Suprapubic skin (tissue), 4 donors: ENCODE results near the gene PRRT4. TPM values are rescaled to one million over a fixed set of nuclear protein-coding genes. Genes with fewer than 3 reads are reported as not detected.

Source experiments
- DNase-seq, 2 donors: peaks; one replicate each; pipeline ENCODE4 v3.0.0-alpha.2; 2019; ENCODE audit warnings: low spot score in 2 of 2
- H3K27ac ChIP-seq: fragments of 200-600 bp; sonication (generic); one replicate; pipeline ENCODE4 v1.5.1; 2019
- H3K27me3 ChIP-seq: fragments of 200-600 bp; sonication (generic); one replicate; pipeline ENCODE4 v1.5.1; 2019
- H3K36me3 ChIP-seq: fragments of 200-600 bp; sonication (generic); one replicate; pipeline ENCODE4 v1.5.1; 2019
- H3K4me1 ChIP-seq: fragments of 200-600 bp; sonication (generic); one replicate; pipeline ENCODE4 v1.5.1; 2019
- H3K4me3 ChIP-seq: fragments of 200-600 bp; sonication (generic); one replicate; pipeline ENCODE4 v1.5.1; 2019; ENCODE audit warnings: mild to moderate bottlenecking
- H3K9me3 ChIP-seq: fragments of 200-600 bp; sonication (generic); one replicate; pipeline ENCODE4 v1.5.1; 2019
- EP300 ChIP-seq: sonication (generic); formaldehyde crosslinking; IDR thresholded peaks from one replicate; pipeline ENCODE4 v1.6.1; 2017; ENCODE audit warnings: antibody characterized with exemption
- POLR2A ChIP-seq, 2 donors: fragments of 450-650 bp; IDR thresholded peaks; one replicate each; pipeline ENCODE4 v1.6.1; 2017; ENCODE audit warnings: antibody characterized with exemption in 2 of 2, mild to moderate bottlenecking in 2 of 2, moderate library complexity in 2 of 2
- POLR2AphosphoS5 ChIP-seq, 3 donors: sonication (generic); formaldehyde crosslinking; IDR thresholded peaks; one replicate each; pipeline ENCODE4 v1.6.1; 2017; ENCODE audit warnings: antibody characterized with exemption in 3 of 3
- WGBS: methylation state at CpG from one replicate; pipeline ENCODE4 v1.1.5; 2018; 5-methylcytosine and 5-hydroxymethylcytosine counted together
- total RNA-seq, 4 donors: library from RNA; depleted of rRNA; stranded (reverse); fragments of >200 nt; gene quantifications; one replicate each; pipeline ENCODE4 v1.1.0, GENCODE V29; 2016
- TF ChIP-seq, protein P1 (sequence below), 2 donors: fragments of 200-600 bp in 1 of 2; fragments of 450-650 bp in 1 of 2; sonication (generic) in 1 of 2; IDR thresholded peaks; one replicate each; pipeline ENCODE4 v1.5.1; 2016 to 2019; ENCODE audit warnings: antibody characterized with exemption in 2 of 2, mild to moderate bottlenecking in 1 of 2, moderate library complexity in 1 of 2

PRRT4 gene
- total RNA-seq, 4 donors from 2014 or later: 1.4 to 13.0 (median 6.4) TPM

DNA sequence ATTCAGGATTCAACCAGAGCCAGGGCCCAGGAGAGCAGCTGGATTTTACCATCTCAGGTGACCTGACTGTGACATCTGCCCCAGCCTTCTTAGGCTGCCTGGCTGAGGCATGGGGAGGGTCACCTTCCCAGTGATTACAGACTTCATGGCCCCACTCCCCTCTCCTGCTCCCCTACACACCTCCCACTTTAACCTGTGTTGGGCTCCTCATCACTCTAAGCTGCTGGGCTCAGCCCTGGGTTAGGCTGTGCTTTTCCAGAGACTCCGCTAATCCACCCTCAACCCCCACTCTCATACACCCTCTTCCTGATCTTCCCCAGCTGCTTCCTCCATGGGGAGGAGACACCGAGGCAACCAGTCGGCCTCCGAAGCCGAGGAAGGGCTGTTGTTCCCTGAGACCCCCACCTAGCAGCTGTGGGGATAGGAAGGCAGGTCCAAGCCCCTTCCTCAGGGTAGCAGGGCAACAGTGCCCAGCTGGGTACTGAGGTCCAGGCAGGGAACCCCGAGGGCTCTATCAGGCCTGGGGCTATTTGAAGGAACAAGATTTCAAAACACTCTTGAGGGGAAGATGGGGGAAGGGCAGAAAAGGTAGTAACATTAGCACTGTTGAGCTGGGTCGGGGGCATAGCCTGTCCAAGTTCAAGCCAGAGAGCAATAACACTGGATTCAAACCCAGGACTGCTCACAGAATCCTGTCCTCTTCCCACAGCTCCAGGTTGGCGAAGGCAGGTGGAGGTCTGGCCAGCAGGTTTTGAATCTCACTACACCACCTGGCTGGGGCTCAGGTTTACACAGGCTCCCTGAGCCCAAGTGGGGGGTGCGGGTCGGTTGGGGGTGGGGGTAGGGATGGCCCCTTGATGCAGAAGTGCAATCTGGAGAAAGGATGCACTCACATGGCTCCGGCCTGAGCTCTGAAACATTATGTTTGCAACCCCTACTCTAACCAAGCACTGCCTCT is 46.5 kb upstream of the PRRT4 start:
- TF ChIP-seq, protein P1, sequence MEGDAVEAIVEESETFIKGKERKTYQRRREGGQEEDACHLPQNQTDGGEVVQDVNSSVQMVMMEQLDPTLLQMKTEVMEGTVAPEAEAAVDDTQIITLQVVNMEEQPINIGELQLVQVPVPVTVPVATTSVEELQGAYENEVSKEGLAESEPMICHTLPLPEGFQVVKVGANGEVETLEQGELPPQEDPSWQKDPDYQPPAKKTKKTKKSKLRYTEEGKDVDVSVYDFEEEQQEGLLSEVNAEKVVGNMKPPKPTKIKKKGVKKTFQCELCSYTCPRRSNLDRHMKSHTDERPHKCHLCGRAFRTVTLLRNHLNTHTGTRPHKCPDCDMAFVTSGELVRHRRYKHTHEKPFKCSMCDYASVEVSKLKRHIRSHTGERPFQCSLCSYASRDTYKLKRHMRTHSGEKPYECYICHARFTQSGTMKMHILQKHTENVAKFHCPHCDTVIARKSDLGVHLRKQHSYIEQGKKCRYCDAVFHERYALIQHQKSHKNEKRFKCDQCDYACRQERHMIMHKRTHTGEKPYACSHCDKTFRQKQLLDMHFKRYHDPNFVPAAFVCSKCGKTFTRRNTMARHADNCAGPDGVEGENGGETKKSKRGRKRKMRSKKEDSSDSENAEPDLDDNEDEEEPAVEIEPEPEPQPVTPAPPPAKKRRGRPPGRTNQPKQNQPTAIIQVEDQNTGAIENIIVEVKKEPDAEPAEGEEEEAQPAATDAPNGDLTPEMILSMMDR (IDR thresholded peaks at IDR 0.05): no peak
- TF ChIP-seq EP300: no peak
- no peak for DNase-seq
- Histone ChIP-seq H3K4me1 (peaks cover 62% of the 10 kb centered on the region), H3K36me3 (peaks cover 2% of the 10 kb centered on the region), H3K27me3 (no peaks in the 10 kb centered on the region), H3K9me3 (no peaks in the 10 kb centered on the region), H3K27ac (peak overlapping the region; percentile 84), H3K4me3 (peak overlapping the region; percentile 79)
- 77% methylated on average over 11 of the region's 11 CpGs for WGBS

DNA sequence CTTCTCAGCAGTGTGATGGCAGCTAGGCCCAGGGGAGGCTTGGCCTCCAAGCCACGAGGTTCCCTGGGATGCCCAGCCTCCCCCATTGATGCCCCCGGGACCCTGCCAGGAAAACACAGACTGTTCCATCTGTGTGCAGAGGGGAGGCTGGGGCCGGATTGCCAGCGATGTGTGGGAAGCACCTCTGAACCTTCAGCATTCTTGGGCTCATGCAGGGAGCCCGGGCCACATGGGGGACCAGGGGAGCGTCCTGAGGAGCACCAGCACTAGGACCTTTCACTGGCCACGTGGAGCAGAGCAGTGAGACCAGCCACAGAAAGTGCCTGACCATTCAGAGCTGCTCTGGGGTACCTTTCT is 45.7 kb upstream of the PRRT4 start:
- no peak overlapping the region for H3K4me3 ChIP-seq
- no peaks in the 10 kb centered on the region for H3K9me3 ChIP-seq
- peaks cover 3% of the 10 kb centered on the region for H3K36me3 ChIP-seq
- WGBS: no CpG with 5 or more reads among the region's 7 CpGs
- H3K4me1 ChIP-seq: peaks cover 62% of the 10 kb centered on the region
- H3K27me3 ChIP-seq: no peaks in the 10 kb centered on the region
- H3K27ac ChIP-seq: no peak overlapping the region
- TF ChIP-seq POLR2A (IDR thresholded peaks at IDR 0.05): no peak
- TF ChIP-seq POLR2AphosphoS5 (IDR thresholded peaks at IDR 0.05): no peak
- no peak for TF ChIP-seq EP300
- TF ChIP-seq, protein P1 (IDR thresholded peaks at IDR 0.05): no peak
- DNase-seq: no peak

DNA sequence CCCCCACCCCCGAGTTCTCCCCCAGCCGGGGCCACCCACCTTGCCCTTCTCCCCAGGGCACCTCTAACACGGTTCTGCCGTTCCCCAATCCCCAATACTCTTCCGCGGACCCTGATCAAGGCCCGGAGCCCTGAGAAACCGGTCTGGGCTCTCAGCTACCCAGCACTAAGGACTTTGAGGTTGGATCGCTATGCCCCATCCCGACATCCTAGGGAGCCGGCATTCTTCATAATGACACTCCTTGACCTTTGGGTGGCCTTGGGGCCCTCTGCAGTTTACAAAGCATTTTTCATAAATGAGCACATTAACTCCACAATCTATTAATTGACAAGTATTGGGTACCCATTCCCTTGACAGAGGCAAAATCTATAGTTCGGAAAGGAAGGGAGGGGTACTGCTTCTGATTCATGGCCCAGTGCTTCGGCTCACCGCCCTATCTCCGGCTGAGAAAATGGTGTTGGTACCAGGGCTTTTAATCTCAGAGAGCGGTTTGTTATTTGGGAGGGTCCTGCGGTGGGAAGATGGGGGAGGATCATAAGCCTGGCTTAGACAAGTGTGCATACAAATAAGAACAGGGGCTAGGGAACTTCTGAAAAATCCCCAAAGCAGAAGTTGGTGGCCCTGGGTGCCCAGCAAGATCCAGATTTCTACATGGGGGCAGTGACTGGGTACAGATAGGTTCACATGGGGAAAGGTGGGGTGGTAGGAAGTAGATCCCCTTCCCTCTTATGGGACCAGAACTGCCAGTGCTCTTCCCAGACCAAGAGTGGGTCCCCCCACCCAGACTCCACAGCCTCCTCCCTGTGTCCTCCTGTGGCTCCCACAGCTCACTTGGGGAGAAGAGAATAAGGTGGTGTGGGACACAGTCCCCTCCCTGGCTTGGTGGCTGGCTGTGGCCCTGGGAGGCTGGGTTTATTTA is 45.1 kb upstream of the PRRT4 start:
- Histone ChIP-seq H3K27me3 (no peaks in the 10 kb centered on the region), H3K4me1 (peaks cover 62% of the 10 kb centered on the region), H3K36me3 (peaks cover 6% of the 10 kb centered on the region), H3K27ac (no peak overlapping the region), H3K4me3 (peak overlapping the region; percentile 87), H3K9me3 (no peaks in the 10 kb centered on the region)
- no peak for TF ChIP-seq EP300
- TF ChIP-seq POLR2AphosphoS5 (IDR thresholded peaks at IDR 0.05): no peak
- TF ChIP-seq, protein P1 (IDR thresholded peaks at IDR 0.05): no peak
- no peak for DNase-seq
- WGBS: 47% methylated on average over 15 of the region's 17 CpGs

DNA sequence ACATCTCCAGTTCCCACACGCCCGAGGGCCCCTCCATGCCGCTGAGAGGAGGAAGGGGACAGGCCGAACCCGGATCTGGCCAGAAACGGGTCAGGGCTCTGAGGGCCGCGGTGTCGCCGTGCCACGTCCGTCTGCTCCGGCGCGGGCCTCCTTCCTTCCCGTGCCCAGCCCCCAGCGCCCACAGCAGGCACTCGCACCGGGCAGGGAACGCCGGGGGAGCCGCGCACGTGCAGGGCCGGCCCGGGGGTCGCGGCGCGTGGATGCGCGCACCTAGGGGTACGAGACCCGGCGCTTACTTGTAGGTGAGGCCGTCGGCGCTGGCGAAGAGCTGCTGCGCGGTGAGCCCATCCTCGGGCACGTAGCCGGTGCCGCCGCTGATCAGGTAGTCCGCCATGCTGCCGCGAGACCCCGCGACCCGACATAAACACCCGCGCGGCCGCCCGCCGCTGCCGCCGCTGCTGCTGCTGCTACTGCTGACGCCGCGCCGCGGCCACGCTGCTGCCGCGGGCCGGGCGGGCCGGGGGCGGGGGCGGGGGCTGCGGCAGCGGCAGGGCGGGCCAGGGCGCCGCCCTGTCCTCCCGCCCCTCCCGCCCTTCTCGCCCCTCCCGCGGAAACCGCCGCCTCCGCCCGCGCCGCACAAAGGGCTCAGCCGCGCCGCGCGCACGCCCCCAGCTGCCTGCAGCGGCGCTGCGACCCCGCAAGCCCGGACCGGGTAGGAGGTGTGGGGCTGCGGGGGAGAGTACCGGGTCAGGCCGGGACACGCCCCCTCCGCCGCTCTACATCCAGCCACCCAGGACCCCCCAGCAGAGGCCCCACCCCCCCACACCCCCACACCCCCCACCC is 44.2 kb upstream of the PRRT4 start:
- H3K27ac ChIP-seq: peak overlapping the region; percentile 69
- no peak for TF ChIP-seq POLR2A (IDR thresholded peaks at IDR 0.05)
- TF ChIP-seq POLR2AphosphoS5 (IDR thresholded peaks at IDR 0.05): no peak
- TF ChIP-seq, protein P1 (IDR thresholded peaks at IDR 0.05): no peak
- TF ChIP-seq EP300: no peak
- DNase-seq: no peak
- no peaks in the 10 kb centered on the region for H3K27me3 ChIP-seq
- H3K4me3 ChIP-seq: peak overlapping the region; percentile 87
- H3K4me1 ChIP-seq: peaks cover 59% of the 10 kb centered on the region
- no peaks in the 10 kb centered on the region for H3K9me3 ChIP-seq
- WGBS: 0% methylated on average over 2 of the region's 107 CpGs
- H3K36me3 ChIP-seq: peaks cover 15% of the 10 kb centered on the region
